H1 (cell line): ENCODE results near the gene PPAN. TPM values are rescaled to one million over a fixed set of nuclear protein-coding genes. Genes with fewer than 3 reads are reported as not detected.
A peak's percentile ranks its signal among the peaks of the same experiment; 100 is the strongest.

Experiments
- CBX8 ChIP-seq: fragments of 300-800, 300-1000 bp; sonication (generic); IDR thresholded peaks from 2 replicates; pipeline ENCODE4 v1.7.1; 2016; ENCODE audit warnings: low read depth, low read length, borderline replicate concordance
- CEBPB ChIP-seq: IDR thresholded peaks from 2 replicates; pipeline ENCODE4 v1.6.1; 2012; ENCODE audit warnings: low read depth, low read length
- CHD1 ChIP-seq: IDR thresholded peaks from 2 replicates; pipeline ENCODE4 v1.6.1; 2012; ENCODE audit warnings: low read depth, low read length, improper control_type of control experiment
- CREB1 ChIP-seq: IDR thresholded peaks from 2 replicates; pipeline ENCODE4 v1.6.1; 2012; ENCODE audit warnings: inconsistent platforms
- EGR1 ChIP-seq: IDR thresholded peaks from 2 replicates; pipeline ENCODE4 v1.6.1; 2011; ENCODE audit warnings: low read depth, low read length, borderline replicate concordance
- EP300 ChIP-seq, 2 experiments: IDR thresholded peaks; 1 replicate in 1 of 2; 2 replicates in 1 of 2; pipeline ENCODE4 v1.6.1; 2011 to 2012; ENCODE audit warnings: low read depth in 2 of 2, low read length in 2 of 2, mild to moderate bottlenecking in 2 of 2, borderline replicate concordance in 1 of 2, inconsistent platforms in 1 of 2, moderate library complexity in 1 of 2
- FOSL1 ChIP-seq: IDR thresholded peaks from 2 replicates; pipeline ENCODE4 v1.6.1; 2011; ENCODE audit warnings: mild to moderate bottlenecking, low read depth, low read length, moderate library complexity; ENCODE audit not compliant: insufficient read depth
- PHF8 ChIP-seq: fragments of 200-600 bp; sonication (generic); conservative IDR thresholded peaks from 2 replicates; pipeline ENCODE4 v1.7.1; 2012; ENCODE audit warnings: low read depth, mild to moderate bottlenecking, inconsistent platforms, low read length, moderate library complexity
- POLR2A ChIP-seq, 2 experiments: IDR thresholded peaks; 1 replicate in 1 of 2; 2 replicates in 1 of 2; pipeline ENCODE4 v1.6.1; 2011; ENCODE audit warnings: low read depth in 2 of 2, low read length in 2 of 2, mild to moderate bottlenecking in 2 of 2; ENCODE audit errors: control extremely low read depth in 1 of 2
- POU5F1 ChIP-seq: IDR thresholded peaks from 2 replicates; pipeline ENCODE4 v1.6.1; 2011; ENCODE audit warnings: low read depth, mild to moderate bottlenecking, low read length, moderate library complexity
- RAD21 ChIP-seq, 2 experiments: IDR thresholded peaks in 1 of 2; conservative IDR thresholded peaks in 1 of 2; 2 replicates each; pipeline ENCODE4 v1.6.1; 2011; ENCODE audit warnings: low read depth in 2 of 2, low read length in 2 of 2, improper control_type of control experiment in 1 of 2, inconsistent platforms in 1 of 2, mild to moderate bottlenecking in 1 of 2, moderate library complexity in 1 of 2
- RFX5 ChIP-seq: IDR thresholded peaks from 2 replicates; pipeline ENCODE4 v1.6.1; 2011; ENCODE audit warnings: low read depth, low read length, improper control_type of control experiment, borderline replicate concordance
- SAP30 ChIP-seq: fragments of 300-600 bp; sonication (generic); IDR thresholded peaks from 2 replicates; pipeline ENCODE4 v1.7.1; 2012; ENCODE audit warnings: low read length, moderate library complexity, mild to moderate bottlenecking, inconsistent platforms; ENCODE audit not compliant: insufficient read depth, insufficient replicate concordance
- SIN3A ChIP-seq, 2 experiments: IDR thresholded peaks in 1 of 2; conservative IDR thresholded peaks in 1 of 2; 2 replicates each; pipeline ENCODE4 v1.6.1; 2011 to 2012; ENCODE audit warnings: low read length in 2 of 2, improper control_type of control experiment in 1 of 2, low read depth in 1 of 2, mild to moderate bottlenecking in 1 of 2
- SIX5 ChIP-seq: IDR thresholded peaks from 2 replicates; pipeline ENCODE4 v1.6.1; 2011; ENCODE audit warnings: mild to moderate bottlenecking, low read depth, low read length
- SP1 ChIP-seq: IDR thresholded peaks from 2 replicates; pipeline ENCODE4 v1.6.1; 2011; ENCODE audit warnings: low read depth, low read length
- SP4 ChIP-seq: IDR thresholded peaks from 2 replicates; pipeline ENCODE4 v1.6.1; 2012; ENCODE audit warnings: low read length, inconsistent platforms
- TAF1 ChIP-seq: IDR thresholded peaks from 2 replicates; pipeline ENCODE4 v1.6.1; 2011; ENCODE audit warnings: mild to moderate bottlenecking, low read depth, low read length
- TCF12 ChIP-seq: IDR thresholded peaks from 2 replicates; pipeline ENCODE4 v1.6.1; 2011; ENCODE audit warnings: low read depth, mild to moderate bottlenecking, low read length
- TEAD4 ChIP-seq: IDR thresholded peaks from 2 replicates; pipeline ENCODE4 v1.6.1; 2012; ENCODE audit warnings: low read depth, low read length, inconsistent platforms, mixed read lengths
- polyA plus RNA-seq, 7 experiments: library from polyadenylated mRNA; depleted of rRNA in 3 of 7; stranded (reverse) in 5 of 7; unstranded in 2 of 7; fragments of >200 nt in 5 of 7; fragments of 200-250 nt in 2 of 7; gene quantifications; 1 replicate in 5 of 7; 2 replicates in 1 of 7; 4 replicates in 1 of 7; pipeline versions ENCODE4 v1.2.1 to v1.2.3, GENCODE V29; 2011 to 2013; ENCODE audit warnings: missing spikeins in 2 of 7, mixed read lengths in 2 of 7
- total RNA-seq: library from RNA; stranded (reverse); fragmentation: NEBNext Ultra II Directional; extraction: Animal tissue kit (Norgen Biotek cat#: 25700); gene quantifications from 2 replicates; pipeline ENCODE4 v1.2.1, GENCODE V29; 2021
- TF ChIP-seq, protein P1 (sequence below): IDR thresholded peaks from 2 replicates; pipeline ENCODE4 v1.6.1; 2012; ENCODE audit warnings: low read length, inconsistent platforms
- TF ChIP-seq, protein P2 (sequence below): IDR thresholded peaks from 2 replicates; pipeline ENCODE4 v1.6.1; 2012; ENCODE audit warnings: inconsistent platforms

The PPAN gene
- total and polyA plus RNA-seq, 2 of the 8 experiments (the other 6 are each of a cell fraction or from before 2014, with no cell fraction given), result 48.8 to 74.4 TPM

DNA sequence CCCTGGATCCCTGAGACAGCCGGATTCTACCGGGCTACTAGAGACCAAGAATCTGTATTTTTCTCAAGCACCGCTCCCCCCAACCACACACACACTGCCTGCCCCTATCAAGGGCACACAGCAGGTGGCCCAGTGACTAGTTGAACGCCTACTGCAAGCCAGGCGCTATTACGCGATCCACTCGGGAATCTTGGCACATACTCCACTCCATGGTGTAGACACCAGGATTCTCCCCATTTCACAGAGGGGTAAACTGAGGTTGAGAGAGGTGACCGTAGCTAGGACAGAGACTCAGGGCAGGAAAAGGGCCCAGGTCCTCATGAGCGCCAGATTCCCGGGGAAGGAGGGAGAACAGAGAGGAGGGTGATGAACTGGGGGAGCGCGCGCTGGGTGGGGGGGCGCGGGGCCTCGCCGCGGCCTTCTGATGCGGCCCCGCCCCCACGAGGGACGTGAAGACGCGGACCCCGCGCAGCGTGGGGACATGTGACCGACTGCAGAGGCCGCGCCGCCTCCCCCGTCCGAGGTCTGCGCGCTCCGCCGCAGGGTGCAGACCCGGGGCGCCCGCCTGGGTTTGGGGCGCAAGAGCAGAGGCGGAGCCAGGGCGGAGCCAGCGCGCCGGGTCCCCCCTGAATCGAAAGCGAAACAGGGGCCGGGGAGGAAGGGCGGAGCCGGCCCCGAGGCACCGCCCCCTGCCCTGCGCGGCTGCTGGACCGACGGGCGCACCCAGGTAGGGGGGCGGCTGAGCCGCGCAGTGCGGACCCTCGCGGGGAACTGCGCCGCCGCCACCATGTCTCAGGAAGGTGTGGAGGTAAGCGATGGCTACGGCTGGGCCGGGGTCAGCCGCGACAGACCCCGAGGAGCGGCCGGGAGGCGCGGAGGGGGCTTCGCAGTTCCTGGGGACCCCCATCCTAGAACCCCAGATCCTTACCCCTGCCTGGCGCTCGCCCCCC, 20.2 kb upstream of the PPAN start, which contains the start of gene SHFL (continued):
- TF ChIP-seq TAF1 (no peak), SAP30 (no peak), RFX5 (no peak), POU5F1 (no peak), TEAD4 (no peak), PHF8 (peak; percentile 56), TCF12 (no peak), FOSL1 (no peak), CBX8 (no peak), SIN3A (conservative IDR thresholded peaks at IDR 0.05 in 1 of 2, IDR thresholded peaks at IDR 0.05 in 1 of 2; ENCODE audit: low read depth in 1 of 2, low read length in 2 of 2) (no peak; a peak in 1 of 4 replicates), SP1 (peak; percentile 28; the same call in 1 of the 2 replicates), EP300 (IDR thresholded peaks at IDR 0.05; ENCODE audit: borderline replicate concordance in 1 of 2, low read depth in 2 of 2, low read length in 2 of 2) (no peak), CHD1 (no peak), POLR2A (IDR thresholded peaks at IDR 0.05; ENCODE audit: control extremely low read depth in 1 of 2, low read depth in 2 of 2, low read length in 2 of 2) (0 out of 3 replicates have a peak, but pooled peaks of 1 of the 2 experiments have one; percentile 42), SP4 (0 out of 2 replicates have a peak, but pooled peaks have one; percentile 39), CEBPB (no peak), RAD21 (IDR thresholded peaks at IDR 0.05 in 1 of 2, conservative IDR thresholded peaks at IDR 0.05 in 1 of 2; ENCODE audit: low read depth in 2 of 2, low read length in 2 of 2) (no peak), EGR1 (no peak), CREB1 (no peak; the same call in 1 of the 2 replicates), SIX5 (no peak)
- TF ChIP-seq, protein P1, sequence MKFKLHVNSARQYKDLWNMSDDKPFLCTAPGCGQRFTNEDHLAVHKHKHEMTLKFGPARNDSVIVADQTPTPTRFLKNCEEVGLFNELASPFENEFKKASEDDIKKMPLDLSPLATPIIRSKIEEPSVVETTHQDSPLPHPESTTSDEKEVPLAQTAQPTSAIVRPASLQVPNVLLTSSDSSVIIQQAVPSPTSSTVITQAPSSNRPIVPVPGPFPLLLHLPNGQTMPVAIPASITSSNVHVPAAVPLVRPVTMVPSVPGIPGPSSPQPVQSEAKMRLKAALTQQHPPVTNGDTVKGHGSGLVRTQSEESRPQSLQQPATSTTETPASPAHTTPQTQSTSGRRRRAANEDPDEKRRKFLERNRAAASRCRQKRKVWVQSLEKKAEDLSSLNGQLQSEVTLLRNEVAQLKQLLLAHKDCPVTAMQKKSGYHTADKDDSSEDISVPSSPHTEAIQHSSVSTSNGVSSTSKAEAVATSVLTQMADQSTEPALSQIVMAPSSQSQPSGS, result no peak
- TF ChIP-seq, protein P2, sequence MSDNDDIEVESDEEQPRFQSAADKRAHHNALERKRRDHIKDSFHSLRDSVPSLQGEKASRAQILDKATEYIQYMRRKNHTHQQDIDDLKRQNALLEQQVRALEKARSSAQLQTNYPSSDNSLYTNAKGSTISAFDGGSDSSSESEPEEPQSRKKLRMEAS, result no peak
